Eye (tissue), 1 donor: ENCODE results near the gene CHKA.

ENCODE experiments used
- DNase-seq: peaks from one replicate; pipeline ENCODE4 v3.0.0-alpha.2; 2015

CHKA gene

DNA sequence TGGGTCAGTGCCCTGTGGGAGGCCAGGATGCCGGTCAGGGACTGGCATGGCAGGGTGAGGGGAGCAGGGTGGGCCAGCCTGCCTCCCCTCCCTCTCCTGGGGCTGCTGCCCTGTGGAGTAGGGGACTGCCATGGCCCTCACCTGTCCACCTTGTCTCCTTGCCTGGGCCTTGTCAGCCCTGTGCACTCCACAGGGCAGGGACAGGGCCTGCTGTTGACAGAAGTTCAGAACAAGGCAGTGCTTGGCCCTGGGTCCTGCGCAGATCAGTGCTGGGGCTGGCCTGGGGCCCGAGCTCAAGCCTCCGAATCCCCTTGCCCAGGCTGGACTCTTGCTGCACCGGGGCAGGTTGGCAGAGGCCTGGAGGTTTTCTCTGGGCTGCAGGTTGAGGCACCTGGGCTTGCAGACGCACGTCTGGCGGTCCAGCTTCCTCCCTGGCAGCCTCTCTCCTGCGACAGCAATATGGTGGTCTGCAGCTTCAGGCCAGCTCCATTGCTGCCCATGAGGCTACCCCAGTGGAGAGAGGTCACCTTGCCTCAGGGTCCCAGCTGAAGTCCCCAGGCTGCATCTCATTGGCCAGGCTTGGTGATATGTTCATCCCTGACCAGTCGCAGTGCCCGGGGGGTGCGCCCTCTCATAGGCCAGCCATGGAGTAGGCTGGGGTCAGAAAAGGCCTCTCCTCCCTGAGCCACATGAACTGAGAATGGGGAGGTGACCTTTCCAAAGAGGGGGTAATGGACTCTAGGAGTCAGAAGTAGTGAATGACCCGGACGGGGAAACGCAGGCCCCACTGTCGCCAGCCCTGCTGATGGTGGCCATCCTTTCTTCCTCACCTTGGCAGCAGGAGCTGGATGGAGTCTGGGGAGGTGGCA lies 21.5 kb upstream of the CHKA start:
- no peak for DNase-seq

DNA sequence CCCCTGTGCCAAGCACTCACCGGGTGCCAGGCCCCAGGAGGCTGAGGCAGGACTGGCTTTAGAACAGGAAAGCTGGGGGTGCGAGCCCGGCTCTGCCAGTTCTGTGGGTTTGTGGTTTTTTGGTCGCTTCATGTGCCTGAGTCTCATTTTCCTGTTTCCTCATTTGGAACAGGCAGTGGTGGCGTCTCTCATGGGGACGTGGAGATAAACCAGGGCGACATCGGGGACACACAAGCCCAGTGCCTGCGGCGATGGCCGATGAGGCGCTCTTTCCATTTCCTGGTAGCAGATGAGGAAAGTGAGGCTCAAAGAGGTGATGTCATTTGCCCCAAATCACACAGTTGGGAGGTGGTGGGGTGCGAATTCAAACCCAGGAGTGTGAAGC lies 20.8 kb upstream of the CHKA start:
- DNase-seq: no peak

DNA sequence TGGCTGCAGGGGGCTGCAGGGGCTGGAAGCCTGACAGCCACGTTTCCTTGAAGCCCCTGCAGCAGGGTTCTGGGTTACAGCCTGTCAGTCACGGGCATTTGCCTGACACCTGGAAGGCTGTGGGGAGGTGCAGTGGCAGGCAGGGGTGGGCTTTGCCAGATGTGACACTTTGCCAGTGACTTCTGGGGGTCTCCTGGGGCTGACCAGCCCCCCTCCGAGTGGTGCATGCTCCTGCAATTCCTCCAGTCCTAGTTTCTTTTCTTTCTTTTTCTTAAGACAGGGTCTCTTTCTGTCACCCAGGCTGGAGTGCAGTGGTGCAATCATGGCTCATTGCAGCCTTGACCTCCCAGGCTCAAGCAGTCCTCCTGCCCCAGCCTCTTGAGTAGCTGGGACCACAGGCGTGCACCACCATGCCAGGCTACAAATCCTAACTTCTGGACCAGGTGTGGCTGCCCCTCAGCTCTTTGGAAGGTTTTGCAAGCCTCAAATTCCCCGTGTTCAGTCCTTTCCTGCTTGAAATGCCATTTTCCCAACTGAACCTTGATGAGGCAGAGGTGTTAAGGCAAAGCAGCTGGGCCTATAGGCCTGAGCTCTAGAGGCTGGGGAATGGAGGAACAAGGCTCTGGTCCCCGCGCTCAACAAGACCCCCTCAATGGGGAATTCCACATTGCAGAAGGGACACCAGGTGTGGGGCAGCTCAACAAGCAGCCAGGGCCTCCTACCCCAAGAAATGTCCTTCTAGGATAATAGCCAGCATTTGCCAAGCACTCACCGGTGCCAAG lies 20.2 kb upstream of the CHKA start:
- no peak for DNase-seq

DNA sequence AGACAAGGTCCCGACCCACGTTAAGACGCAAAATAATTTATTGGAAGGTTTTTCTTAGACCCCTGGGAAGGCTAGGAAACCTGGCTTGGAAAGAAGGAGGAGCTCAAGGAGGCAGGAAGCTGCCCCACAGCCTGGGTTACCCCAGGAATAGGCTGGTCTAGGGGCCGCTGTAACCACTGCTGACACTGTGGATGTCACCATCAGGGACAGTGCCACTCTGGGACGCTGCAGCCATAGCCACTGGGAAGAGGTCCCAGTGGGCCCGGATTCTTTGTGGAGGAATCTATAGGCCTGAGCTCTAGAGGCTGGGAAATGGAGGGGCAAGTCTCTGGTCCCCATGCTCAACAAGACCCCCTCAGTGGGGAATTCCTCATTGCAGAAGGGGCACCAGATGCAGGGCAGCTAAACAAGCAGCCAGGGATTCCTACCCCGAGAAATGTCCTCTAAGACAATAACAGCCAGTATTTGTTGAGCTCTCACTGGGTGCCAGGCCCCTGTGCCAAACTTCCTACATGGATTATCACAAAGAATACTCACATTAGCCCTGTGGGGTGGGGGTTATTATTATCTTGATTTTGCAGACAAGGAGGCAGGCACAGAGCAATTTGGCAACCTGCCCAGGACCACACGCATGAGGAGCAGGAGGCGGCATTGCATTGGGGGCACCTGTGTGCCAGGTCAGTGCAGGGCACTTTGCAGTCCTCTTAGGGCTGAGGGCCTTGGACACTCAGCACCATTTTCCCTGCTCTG lies 19.5 kb upstream of the CHKA start:
- no peak for DNase-seq

DNA sequence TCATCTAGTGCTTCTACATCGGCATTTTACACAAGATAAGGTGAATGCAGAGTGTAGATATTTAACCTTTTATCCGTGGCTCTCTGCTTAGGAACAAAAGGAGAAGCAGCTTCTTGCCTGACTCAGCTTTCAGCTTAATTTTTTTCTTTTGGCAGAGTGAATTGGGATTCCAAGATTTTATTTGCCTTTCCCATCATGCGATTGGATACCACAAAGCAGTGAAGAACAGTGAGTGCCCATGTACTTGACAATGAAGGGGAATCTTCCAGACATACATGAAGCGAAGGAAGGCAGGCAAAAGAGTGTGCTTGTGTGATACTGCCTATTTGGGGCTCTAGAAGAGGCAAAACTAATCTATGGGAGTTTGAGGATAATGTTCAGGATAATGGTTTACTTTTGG lies 17.0 kb upstream of the CHKA start:
- no peak for DNase-seq

DNA sequence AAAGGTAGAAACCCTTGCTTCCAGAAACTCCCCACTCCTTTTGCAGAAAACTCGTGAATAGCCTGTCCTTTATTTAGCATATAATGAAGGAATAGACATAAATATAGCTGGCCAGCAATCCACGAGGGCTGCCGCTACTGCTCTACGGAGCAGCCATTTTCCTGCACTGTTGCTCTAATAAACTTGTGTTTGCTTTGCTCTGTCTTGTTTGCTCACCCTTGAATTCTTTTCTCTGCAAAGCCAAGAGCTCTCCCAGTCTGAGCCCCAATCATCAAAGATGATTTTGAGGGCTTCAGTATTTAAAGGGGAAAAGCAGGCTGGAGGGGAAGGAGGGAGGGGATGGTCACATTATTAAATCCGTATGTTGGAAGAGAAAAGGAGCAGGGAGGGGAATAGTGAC lies 16.6 kb upstream of the CHKA start:
- DNase-seq: peak; percentile 48

DNA sequence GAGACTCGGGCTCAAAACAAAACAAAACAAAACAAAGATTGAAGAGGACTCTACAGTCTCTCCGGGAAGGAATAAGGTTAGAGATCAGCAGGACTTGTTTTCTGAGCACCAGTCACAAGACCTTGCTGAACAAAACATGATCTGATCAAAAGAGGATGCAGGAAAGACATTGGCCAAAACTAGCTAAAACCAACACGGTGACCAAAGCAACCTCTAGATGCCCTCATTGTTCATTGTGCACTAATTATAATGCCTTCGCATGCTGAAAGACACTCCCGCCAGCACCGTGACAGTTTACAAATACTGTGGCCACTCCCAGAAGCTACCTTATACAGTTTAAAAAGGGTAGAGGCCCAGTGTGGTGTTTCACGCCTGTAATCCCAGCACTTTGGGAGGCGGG lies 15.7 kb upstream of the CHKA start:
- no peak for DNase-seq

DNA sequence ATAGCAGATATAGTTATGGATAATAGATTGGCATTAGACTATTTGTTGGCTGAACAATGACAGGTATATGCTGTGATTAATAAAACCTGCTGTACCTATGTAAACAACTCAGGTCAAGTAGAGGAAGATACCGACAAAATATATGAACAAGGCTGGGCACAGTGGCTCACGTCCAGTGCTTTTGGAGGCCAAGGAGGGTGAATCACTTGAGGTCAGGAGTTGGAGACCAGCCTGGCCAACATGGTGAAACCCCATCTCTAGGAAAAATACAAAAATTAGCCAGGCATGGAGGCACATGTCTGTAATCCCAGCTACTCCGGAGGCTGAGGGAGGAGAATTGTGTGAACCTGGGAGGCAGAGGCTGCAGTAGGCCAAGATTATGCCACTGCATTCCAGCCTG lies 14.0 kb upstream of the CHKA start:
- no peak for DNase-seq

DNA sequence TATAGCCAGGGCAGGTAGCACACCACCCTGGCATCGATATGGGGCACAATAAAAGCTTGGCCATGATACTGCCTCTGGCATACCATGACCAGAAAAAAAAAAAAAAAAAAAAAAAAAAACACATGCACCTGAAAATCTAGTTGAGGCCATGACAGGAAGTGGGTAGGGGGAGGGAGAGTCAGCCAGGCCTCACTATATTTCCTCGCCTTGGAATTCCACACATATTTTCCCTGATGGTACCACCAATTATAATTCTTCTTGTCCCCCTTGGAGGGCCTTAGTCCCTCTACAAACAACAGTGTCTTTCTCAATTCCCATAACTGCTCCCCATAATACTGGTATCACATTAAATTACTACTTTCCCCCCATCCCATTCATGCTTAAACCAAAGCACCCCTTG lies 12.6 kb upstream of the CHKA start:
- DNase-seq: no peak

DNA sequence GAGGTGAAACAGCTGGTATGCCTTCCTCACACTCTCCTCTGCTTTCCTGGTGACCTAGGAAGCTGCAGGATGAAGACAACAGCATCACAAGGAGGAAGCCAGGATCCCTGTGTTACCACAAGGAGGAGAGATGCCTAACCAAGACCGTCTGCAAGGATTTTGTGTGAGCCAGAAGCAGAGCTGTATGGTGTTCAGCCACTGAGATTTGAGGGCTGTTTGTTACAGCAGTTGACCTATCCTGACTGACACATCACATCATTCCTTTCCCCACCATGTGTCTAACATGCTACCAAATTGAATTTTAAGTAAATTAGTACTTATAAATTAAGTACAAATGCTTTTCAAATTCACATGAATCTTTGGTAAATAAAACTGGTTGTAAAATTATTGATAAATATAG lies 8.9 kb upstream of the CHKA start:
- DNase-seq: no peak

DNA sequence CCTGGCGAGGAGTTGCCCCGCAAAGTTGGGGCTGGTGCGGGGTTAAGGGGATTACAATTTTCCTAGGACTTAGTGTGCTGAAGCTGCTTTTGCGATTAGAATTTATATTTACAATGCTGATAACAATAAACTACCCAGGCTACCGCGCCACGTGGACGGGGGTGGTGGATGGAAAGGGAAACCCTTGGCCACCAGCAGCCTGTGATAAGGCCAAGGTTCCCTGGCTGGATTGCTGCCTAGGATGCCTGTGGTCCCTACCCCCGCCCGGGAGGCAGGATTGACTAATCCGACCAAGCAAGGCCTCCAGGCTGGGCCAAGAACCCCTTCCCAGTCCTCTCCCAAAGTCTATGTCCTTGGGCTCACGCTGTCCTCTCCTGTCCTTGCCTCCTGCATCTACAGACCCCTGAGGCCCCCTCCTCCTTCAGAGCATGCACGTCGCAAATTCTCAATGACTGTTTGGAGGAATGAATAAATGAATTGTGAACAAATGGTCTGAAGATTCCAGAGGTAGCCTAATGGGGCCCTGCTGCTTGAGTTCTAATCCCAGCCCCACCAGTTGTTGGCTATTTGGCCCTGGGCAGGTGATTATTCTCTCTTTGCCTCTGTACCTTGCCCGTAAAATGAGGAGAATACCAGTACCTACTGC lies 7.6 kb upstream of the CHKA start:
- DNase-seq: no peak

DNA sequence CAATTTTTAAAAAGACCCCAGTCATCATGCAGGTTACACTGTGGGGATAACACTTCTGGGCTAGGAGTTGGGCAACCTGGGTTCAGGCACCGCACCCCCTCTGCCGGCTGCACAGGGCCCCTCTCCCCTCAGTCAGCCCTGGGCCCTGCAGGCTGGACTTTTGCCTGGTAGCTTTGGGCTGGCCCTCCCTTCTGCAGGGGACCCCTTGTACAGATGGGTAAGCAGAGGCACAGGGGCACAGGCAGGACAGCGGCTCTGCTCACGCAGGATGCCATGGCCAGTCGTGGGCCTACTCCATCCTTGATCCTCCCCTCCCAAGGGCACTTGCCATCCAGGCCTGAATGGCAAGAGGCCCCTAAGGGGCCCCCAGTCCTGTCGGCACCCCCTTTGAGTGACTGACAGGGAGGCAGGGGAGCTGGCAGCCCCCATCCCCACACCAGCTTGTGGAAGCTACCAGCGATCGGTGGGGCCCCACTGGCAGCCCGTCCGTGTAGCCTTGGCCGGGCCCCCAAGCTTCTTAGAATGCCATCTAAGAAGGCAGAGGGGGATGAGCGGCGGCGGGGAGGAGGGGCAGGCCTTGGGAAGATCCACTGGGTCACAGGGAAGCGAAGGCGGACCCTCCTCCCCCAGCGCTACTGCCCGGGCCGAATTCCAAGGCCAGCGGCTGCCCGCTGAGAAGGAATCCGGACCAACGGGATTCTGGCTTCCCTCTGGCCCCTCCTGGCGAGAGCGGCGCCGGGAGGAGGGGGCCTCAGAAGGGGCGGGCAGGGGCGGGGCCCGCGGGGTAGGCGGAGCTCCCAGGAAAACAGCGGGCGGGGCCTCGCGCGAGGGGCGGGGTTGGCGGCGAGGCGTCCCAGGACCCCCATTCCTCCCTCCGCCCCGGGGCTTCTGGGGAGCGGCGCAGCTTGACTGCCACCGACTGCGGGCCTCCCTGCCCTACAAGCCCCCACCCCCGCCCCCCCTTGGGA lies 6.8 kb upstream of the CHKA start:
- DNase-seq: peak; percentile 94

DNA sequence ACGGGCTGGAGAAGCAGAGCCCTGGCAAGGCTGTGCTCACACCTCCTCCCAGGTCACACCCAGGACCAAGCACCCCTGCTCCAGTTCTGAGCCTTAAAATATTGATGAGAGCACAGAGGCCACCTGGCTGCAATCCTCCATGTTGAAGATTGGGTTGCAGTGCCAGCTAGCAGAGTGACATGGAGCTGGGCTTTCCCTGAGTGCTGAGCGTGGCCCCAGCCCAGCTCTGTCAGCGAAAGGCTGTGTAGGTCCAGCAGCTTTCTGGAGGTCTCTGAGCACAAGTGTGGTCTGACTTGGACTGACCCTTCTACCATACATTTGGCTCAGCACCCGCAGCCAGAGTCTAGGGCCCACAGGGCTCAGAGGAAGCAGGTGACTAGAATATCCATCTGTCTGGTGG lies 4.0 kb upstream of the CHKA start:
- DNase-seq: no peak

DNA sequence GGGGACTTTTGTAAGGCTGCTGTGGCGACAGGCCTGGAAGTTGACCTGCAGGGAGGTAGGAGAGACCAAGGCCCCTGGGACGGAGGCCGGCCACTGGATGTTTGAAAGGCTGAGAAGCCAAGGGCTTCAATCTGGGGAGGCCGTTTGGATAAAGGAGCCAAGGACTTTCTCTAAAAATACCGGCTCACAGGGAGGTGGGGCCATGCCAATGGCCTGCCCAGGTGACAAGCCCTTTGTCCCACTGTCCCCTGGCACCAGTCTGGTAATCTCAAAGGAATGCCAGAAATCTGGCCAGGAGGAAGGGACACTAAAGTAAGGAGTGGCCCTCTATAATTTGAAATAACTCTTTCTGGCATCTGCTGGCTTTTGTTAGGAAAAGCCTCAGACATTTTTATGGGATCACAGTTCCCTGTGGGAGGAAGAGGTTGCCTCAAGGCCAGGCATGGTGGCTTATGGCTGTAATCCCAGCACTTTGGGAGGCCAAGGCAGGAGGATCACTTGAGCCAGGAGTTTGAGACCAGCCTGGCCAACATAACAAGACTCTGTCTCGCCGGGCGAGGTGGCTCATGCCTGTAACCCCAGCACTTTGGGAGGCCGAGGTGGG lies 1.9 kb upstream of the CHKA start:
- no peak for DNase-seq

DNA sequence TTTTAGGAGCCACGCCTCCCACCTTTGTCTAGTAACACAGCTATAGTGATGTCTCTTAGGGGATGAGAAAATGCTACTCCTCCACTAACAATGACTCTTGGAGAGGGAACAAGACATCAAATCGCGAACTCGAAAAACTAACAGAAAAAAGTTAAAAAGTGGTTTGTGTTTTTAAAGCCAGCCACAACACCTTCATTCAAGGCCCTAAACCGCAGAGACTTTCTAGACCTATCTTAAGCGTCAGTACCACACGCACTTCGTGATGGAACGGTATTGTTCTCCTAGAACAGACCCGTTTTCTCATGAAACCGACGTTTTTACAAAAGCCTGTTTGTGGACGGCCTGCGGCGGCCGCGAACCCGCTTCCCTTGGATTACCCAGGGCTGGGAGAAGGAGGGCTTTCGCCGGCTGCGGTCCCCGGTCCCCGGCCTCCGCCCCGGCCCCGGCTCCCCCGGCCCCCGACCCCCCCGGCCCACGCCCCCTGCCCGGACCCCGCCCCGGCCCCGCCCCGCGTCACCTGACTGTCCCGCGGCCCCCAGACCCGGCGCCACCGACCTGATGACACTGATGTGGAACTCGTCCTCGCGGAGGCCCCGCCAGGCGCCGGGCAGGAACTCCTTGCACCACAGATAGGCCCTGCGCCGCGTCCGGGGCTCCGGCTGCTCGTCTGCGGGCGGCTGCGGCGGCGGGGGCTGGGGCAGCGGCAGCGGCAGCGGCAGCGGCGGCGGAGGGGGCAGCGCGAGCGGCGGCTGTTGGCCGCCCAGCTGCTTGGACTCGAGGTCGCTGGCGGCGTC lies 718 bp downstream of the CHKA start:
- DNase-seq: peak; percentile 79

DNA sequence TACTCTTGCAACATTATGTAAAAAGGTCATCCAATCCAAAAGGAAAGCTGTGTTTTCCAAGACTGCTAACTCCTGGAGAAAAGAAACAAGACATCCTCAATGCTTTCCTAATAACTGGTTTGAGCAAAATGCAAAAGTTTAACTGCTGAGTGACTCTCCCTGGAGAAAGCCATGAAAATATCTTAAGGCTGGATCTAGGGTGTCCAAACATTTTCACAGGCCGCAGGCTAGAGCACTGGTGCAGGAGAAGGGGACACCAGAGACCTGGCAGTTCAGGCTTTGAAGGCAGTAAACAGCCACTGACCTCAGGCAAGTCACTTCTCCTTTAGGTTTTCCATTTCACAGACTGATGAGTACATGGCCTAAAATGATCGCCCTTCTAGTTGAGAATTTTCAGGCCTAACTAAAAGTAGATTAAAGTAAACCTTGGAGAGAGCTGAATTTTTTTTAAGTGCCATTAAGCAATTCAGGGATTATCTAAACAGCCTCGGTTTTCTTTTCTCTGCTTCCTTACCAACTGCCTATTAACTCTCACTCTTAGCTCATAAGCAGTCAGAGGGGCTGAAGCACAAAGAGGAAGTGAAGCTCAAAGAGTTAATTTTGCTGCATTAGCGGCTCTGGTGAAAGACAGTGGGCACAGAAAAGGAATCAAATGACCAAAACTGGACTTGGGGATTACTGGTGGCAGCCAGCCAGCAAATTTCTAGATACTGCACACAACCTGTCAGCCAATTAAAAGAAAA lies 2.3 kb downstream of the CHKA start:
- DNase-seq: peak; percentile 75

DNA sequence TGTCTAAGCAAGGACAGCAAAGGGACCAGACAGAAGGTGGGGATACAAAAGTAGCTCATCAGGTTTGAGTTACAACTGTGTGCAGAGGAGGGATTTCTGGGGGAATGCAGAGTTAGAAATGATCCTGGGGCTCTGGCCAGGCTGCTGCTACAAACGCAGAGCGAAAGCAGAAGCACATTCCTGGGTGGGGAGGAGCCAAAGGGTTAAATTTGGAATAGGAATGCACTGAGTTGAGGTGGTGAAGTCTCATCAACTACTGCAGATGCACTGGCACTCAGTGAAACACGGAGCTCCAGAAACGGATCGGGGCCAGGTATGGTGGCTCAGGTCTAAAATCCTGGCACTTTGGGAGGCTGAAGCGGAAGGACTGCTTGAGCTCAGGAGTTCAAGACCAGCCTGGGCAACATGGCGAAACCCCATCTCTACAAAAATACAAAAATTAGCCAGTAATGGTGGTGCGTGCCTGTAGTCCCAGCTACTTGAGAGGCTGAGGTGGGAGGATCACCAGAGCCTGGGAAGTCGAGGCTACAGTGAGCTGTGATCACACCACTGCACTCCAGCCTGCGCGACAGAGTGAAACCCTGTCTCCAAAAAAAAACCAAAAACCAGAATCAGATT lies 3.2 kb downstream of the CHKA start:
- DNase-seq: peak; percentile 57

DNA sequence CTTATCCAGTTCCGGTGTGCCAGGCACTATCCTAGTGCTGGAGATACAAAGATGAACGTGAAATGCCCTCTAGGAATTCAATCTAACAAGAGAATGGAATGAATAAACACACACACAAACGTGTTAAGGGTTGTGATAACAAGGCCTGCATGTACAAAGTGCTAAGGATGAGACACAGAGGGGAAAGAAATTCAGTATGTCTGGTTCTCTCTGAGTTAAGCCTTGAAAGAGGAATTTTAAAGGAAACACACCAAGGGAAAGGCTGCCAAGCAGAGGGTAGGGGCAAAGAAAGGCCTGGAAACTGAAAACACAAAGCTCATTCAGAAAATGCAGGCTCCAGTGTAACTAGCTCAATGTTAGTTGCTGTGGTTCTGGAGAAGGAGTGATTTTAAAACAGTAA lies 4.2 kb downstream of the CHKA start:
- no peak for DNase-seq

DNA sequence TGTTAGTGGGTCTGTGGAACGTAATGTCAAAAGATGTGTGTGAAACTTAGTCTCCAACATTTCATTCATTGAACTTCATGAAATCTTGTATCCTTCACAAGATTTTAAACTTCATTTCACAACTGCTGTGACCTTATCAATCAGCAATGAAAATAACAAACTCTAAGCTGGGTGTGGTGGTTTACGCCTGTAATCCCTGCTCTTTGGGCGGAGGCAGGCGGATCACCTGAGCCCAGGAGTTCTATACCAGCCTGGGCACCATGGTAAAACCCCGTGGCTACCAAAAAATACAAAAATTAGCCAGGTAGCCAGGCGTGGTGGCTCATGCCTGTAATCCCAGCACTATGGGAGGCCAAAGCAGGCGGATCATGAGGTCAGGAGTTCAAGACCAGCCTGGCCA lies 5.1 kb downstream of the CHKA start:
- DNase-seq: no peak
